Measurements from ENCODE around the gene MBTPS1.

- TF ChIP-seq POLR2AphosphoS5 (IDR thresholded peaks at IDR 0.05) (no peak), CTCF (IDR thresholded peaks at IDR 0.05) (no peak)
Observed at GRCh38 chr16:84124257-84125073, 7.7 kb upstream of the MBTPS1 start.
